ENCODE results near the gene GPR158.

Gene GPR158

GRCh38 chr10:25398680-25399079 is 223.9 kb downstream of the GPR158 start:
- Histone ChIP-seq H3K4me1 (no peaks in the 10 kb centered on the region), H3K9me3 (no peaks in the 10 kb centered on the region), H3K27me3 (no peaks in the 10 kb centered on the region), H3K36me3 (no peaks in the 10 kb centered on the region), H3K4me3 (ENCODE audit: low read depth, low read length) (no peak overlapping the region)
- no peak for TF ChIP-seq CTCF (IDR thresholded peaks at IDR 0.05; ENCODE audit: low read depth, low read length)
- DNase-seq, result no peak

GRCh38 chr10:25405871-25406270 is 231.1 kb downstream of the GPR158 start:
- Histone ChIP-seq H3K4me3 (ENCODE audit: low read depth, low read length) (no peak overlapping the region), H3K4me1 (no peaks in the 10 kb centered on the region), H3K27me3 (no peaks in the 10 kb centered on the region), H3K9me3 (no peaks in the 10 kb centered on the region), H3K36me3 (no peaks in the 10 kb centered on the region)
- DNase-seq, result no peak
- TF ChIP-seq CTCF (IDR thresholded peaks at IDR 0.05; ENCODE audit: low read depth, low read length), result no peak

GRCh38 chr10:25417611-25418010 is 242.8 kb downstream of the GPR158 start:
- no peak for DNase-seq
- H3K27me3 ChIP-seq, result no peaks in the 10 kb centered on the region

GRCh38 chr10:25425776-25426175 is 251.0 kb downstream of the GPR158 start:
- H3K27me3 ChIP-seq, result no peaks in the 10 kb centered on the region
- no peak for DNase-seq
- TF ChIP-seq CTCF (IDR thresholded peaks at IDR 0.05; ENCODE audit: low read depth, low read length), result no peak

More at GRCh38 chr10:25417611-25418010, 242.8 kb downstream of the GPR158 start:
- H3K4me3 ChIP-seq (ENCODE audit: low read depth, low read length), result no peak overlapping the region
- H3K9me3 ChIP-seq, result no peaks in the 10 kb centered on the region
- TF ChIP-seq CTCF (IDR thresholded peaks at IDR 0.05; ENCODE audit: low read depth, low read length), result no peak
- H3K4me1 ChIP-seq, result no peaks in the 10 kb centered on the region
- H3K36me3 ChIP-seq, result no peaks in the 10 kb centered on the region

GRCh38 chr10:25436431-25436830 is 261.6 kb downstream of the GPR158 start:
- Histone ChIP-seq H3K4me1 (no peaks in the 10 kb centered on the region), H3K9me3 (no peaks in the 10 kb centered on the region), H3K36me3 (no peaks in the 10 kb centered on the region), H3K27me3 (no peaks in the 10 kb centered on the region), H3K4me3 (ENCODE audit: low read depth, low read length) (no peak overlapping the region)
- DNase-seq, result no peak
- no peak for TF ChIP-seq CTCF (IDR thresholded peaks at IDR 0.05; ENCODE audit: low read depth, low read length)

More at GRCh38 chr10:25425776-25426175, 251.0 kb downstream of the GPR158 start:
- H3K4me3 ChIP-seq (ENCODE audit: low read depth, low read length), result no peak overlapping the region
- no peaks in the 10 kb centered on the region for H3K36me3 ChIP-seq
- H3K9me3 ChIP-seq, result no peaks in the 10 kb centered on the region
- H3K4me1 ChIP-seq, result no peaks in the 10 kb centered on the region

GRCh38 chr10:25441270-25441669 is 266.5 kb downstream of the GPR158 start:
- Histone ChIP-seq H3K4me1 (no peaks in the 10 kb centered on the region; the same call in 1 of the 2 replicates), H3K4me3 (ENCODE audit: low read depth, low read length) (no peak overlapping the region), H3K9me3 (no peaks in the 10 kb centered on the region), H3K27me3 (no peaks in the 10 kb centered on the region), H3K36me3 (no peaks in the 10 kb centered on the region)
- TF ChIP-seq CTCF (IDR thresholded peaks at IDR 0.05; ENCODE audit: low read depth, low read length), result no peak
- no peak for DNase-seq

All from BE2C (cell line).